ENCODE measurements around the gene TRPV4.

The TRPV4 gene

GRCh38 chr12:109738878-109739665 is 94.1 kb downstream of the TRPV4 start:
- no peak for DNase-seq

DNA sequence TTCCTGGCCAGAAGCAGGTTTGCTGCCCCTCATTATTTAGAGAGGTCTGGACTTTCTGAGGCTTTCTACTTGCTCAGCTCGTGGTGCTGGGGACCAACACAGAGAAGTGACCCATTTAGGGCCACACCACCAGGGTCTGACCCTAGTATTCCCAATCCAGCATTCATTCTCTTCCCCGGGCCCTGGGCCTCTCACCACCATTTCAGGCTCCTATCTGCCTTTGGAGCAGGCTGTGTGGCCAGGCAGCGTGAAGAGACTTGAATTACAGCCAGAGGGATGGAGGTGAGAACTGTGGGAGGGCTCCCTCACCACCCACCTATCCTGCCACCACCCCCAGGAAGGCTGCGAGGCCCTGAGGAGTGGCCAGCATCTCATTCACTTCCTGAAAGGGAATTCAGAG is 95.0 kb downstream of the TRPV4 start:
- no peak for DNase-seq

DNA sequence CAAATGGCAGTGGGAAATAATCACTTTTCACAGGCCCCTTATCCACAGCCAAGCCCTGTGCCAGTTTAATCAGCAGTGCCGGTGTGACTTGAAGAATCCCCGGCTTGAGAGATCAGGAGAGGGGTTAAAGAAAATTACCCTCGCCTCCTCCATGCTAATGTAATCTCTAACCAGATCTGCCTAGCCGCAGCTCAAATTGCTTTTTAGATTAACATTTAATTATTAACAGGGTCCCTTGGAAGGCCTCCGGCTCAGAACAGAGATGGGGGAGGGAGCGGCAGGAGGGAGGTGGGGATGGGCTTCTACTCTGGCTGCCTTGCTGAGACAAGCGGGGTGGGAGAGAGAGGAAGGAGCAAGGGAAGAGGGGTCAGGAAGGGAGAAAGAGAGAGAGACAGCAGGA is 95.6 kb downstream of the TRPV4 start:
- no peak for DNase-seq

DNA sequence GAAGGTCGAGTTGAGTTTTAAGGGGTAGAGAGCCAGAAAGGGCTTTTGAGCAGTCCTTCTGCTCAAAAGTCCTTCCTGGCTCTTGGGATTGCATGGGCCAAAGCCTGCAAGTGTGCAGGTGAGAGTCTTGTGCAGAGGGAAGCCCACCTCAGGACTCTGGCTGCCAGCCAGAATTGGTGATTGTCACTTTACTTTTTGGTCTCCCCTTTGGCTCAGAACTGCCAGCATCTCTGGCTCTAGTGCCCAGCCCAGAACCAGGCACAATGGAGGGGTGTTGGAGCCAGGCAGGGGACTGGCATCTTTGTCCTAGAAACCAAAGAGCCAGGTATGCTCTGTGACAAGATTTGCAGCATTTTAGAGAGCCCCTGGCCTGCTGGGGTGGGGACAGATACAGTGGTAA is 96.1 kb downstream of the TRPV4 start:
- no peak for DNase-seq

- peak; percentile 31 for DNase-seq
Observed at GRCh38 chr12:109736552-109737108, 96.6 kb downstream of the TRPV4 start.

DNA sequence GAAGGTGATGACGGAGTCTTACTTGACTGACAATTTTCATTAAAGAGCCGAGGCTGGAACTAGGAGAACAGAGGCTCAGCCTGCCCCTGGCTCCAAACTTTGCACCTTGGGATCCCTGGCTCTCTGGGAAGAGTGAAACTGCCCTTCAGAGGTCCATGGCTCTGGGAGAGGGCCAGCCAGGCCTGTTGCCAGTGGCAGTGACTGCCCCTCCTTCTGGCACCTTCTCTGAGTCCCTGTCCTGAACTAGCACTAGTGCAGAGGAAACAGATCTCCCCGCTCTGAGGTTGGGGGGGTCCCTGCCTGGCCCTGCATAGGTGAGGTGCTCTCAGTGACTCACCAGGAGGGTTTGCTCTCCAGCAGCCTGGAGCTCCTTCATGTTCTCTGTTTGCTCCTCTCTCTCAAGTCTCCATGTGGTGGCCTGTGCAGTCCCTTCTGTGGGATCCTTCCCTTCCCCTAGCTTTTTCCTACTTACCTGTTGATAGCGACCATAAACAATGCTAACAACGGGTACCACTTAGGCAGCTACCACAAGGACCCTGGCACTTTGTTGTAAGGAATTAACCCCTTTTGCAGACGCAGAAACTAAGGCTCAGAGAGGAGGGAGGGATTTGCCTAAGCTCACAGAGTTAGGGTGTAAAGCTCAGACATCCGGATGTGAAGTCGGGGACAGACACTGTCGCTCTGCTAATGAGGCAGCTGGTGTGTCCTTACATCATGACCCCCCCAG is 97.2 kb downstream of the TRPV4 start:
- no peak for DNase-seq

- no peak for DNase-seq
Observed at GRCh38 chr12:109735051-109735521, 98.1 kb downstream of the TRPV4 start.

DNA sequence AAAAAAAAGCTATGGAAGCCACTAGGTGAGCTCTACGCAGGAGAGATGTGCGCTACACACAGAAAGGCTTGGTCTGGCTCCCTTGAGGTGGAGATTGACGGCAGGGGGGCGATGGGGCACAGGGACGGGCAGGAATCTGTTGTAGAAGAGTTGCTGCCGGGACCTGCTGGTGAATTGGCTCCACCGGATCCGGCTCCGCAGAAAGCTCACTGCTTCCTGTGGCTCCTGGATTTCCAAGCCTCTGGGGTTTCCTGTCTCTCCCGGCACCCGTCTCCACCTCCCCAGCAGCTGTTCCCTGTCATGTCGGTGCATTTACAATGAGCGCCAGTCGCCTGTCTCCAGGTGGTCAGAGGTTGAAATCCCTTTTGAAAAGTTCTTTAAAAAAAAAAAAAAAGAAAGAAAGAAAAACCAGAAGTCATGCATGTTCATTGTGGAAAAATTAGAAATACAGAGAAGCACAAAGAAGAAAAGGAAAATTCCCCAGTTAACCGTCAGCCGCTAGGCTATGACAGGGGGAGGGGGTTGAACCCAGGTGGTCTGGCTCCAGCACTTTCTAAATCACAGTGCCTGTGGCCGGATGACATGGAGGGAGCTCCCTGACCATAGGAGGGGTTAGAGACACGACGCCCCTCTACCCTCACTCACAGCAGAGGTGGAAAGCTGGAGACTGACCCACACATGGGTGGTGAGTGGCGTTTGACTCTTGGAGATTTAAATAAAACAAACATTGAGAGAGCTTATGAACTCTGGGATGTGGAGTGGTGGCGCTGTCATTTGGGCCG is 98.8 kb downstream of the TRPV4 start:
- no peak for DNase-seq

Measured in suppressor macrophage treated with lipopolysaccharide for 4 hours (primary cell).